ENCODE measurements around the gene SPPL3. TPM values are rescaled to one million over a fixed set of nuclear protein-coding genes. Genes with fewer than 3 reads are reported as not detected.

Gene SPPL3
- polyA plus RNA-seq, 1 experiment, result 22.1 TPM

- H3K27ac ChIP-seq (ENCODE audit: low read depth, low read length), result no peak overlapping the region
- no peak for TF ChIP-seq CTCF (IDR thresholded peaks at IDR 0.05; ENCODE audit: low read depth, low read length)
- CTCF ChIA-PET, result no interaction called here
- no peak for DNase-seq (ENCODE audit: low read depth, low spot score)
- H3K27me3 ChIP-seq (ENCODE audit: control insufficient read depth, insufficient read depth, low read length), result no peaks in the 10 kb centered on the region
- POLR2A ChIA-PET, result no interaction called here
- no peak overlapping the region for H3K4me3 ChIP-seq (ENCODE audit: low read depth, low read length)
- H3K9me3 ChIP-seq (ENCODE audit: control insufficient read depth, insufficient read depth, low read length), result no peaks in the 10 kb centered on the region
Measured at GRCh38 chr12:120810021-120810420, 94.1 kb downstream of the SPPL3 start.

- TF ChIP-seq CTCF (IDR thresholded peaks at IDR 0.05; ENCODE audit: low read depth, low read length), result no peak
Measured at GRCh38 chr12:120804428-120804827, 99.7 kb downstream of the SPPL3 start.

GRCh38 chr12:120801146-120801545, 103.0 kb downstream of the SPPL3 start:
- Histone ChIP-seq H3K9me3 (ENCODE audit: control insufficient read depth, insufficient read depth, low read length) (peaks cover under 1% of the 10 kb centered on the region; the same call in 1 of the 2 replicates), H3K27ac (ENCODE audit: low read depth, low read length) (no peak overlapping the region), H3K27me3 (ENCODE audit: control insufficient read depth, insufficient read depth, low read length) (no peaks in the 10 kb centered on the region), H3K4me3 (ENCODE audit: low read depth, low read length) (no peak overlapping the region)
- ChIA-PET POLR2A (no interaction called here), CTCF (interaction anchor here (1.0 kb wide), 1 partner anchor 259 kb away, joined by 3 read pairs; no protein-coding TSS in a partner anchor)
- no peak for TF ChIP-seq CTCF (IDR thresholded peaks at IDR 0.05; ENCODE audit: low read depth, low read length)
- no peak for DNase-seq (ENCODE audit: low read depth, low spot score)

More at GRCh38 chr12:120804428-120804827, 99.7 kb downstream of the SPPL3 start:
- POLR2A ChIA-PET, result no interaction called here
- Histone ChIP-seq H3K27ac (ENCODE audit: low read depth, low read length) (no peak overlapping the region), H3K27me3 (ENCODE audit: control insufficient read depth, insufficient read depth, low read length) (no peaks in the 10 kb centered on the region), H3K9me3 (ENCODE audit: control insufficient read depth, insufficient read depth, low read length) (no peaks in the 10 kb centered on the region), H3K4me3 (ENCODE audit: low read depth, low read length) (no peak overlapping the region)
- DNase-seq (ENCODE audit: low read depth, low spot score), result no peak
- CTCF ChIA-PET, result no interaction called here

GRCh38 chr12:120800665-120801064, 103.5 kb downstream of the SPPL3 start:
- no peaks in the 10 kb centered on the region for H3K27me3 ChIP-seq (ENCODE audit: control insufficient read depth, insufficient read depth, low read length)
- no peak for DNase-seq (ENCODE audit: low read depth, low spot score)
- H3K4me3 ChIP-seq (ENCODE audit: low read depth, low read length), result no peak overlapping the region
- peaks cover 4% of the 10 kb centered on the region for H3K9me3 ChIP-seq (ENCODE audit: control insufficient read depth, insufficient read depth, low read length)
- ChIA-PET POLR2A (no interaction called here), CTCF (interaction anchor here (1.0 kb wide), 1 partner anchor 259 kb away, joined by 3 read pairs; no protein-coding TSS in a partner anchor)
- no peak overlapping the region for H3K27ac ChIP-seq (ENCODE audit: low read depth, low read length)
- no peak for TF ChIP-seq CTCF (IDR thresholded peaks at IDR 0.05; ENCODE audit: low read depth, low read length)

- Histone ChIP-seq H3K27me3 (ENCODE audit: control insufficient read depth, insufficient read depth, low read length) (no peaks in the 10 kb centered on the region), H3K27ac (ENCODE audit: low read depth, low read length) (no peak overlapping the region), H3K9me3 (ENCODE audit: control insufficient read depth, insufficient read depth, low read length) (peaks cover 4% of the 10 kb centered on the region), H3K4me3 (ENCODE audit: low read depth, low read length) (no peak overlapping the region)
- POLR2A ChIA-PET, result interaction anchor here (0.6 kb wide), 1 partner anchor 395 kb away, joined by 3 read pairs; no protein-coding TSS in a partner anchor
- CTCF ChIA-PET, result no interaction called here
- TF ChIP-seq CTCF (IDR thresholded peaks at IDR 0.05; ENCODE audit: low read depth, low read length), result no peak
- DNase-seq (ENCODE audit: low read depth, low spot score), result no peak
Measured at GRCh38 chr12:120799243-120800045, 104.7 kb downstream of the SPPL3 start.
